Measurements from ENCODE around the gene DIS3L2.
"Not testable (repeated sequence)": the region's sequence is repeated elsewhere in the genome, so short reads cannot be mapped to it uniquely, and the experiment has no call there.

Gene DIS3L2

GRCh38 chr2:232372231-232373208 is 411.0 kb downstream of the DIS3L2 start:
- DNase-seq (ENCODE audit: low read depth): no peak

DNA sequence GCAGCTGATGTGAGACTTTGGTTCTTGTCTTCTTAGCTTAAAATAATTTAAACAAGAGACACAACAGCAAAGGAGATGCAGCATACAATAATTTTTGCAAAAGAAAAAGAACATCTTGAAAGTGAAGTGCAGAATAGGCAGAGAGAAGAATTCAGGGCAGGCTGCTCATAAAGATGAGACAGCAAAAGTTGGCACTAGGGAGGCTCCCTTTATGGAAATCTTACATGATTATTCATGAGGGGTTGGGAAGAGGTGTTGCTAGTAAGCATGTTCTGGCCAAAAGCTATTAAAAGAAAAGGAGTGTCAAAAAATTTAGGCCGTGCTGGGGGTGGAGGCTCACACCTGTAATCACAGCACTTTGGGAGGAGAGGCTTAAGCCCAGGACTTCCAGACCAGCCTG is 412.8 kb downstream of the DIS3L2 start:
- DNase-seq (ENCODE audit: low read depth): no peak

DNA sequence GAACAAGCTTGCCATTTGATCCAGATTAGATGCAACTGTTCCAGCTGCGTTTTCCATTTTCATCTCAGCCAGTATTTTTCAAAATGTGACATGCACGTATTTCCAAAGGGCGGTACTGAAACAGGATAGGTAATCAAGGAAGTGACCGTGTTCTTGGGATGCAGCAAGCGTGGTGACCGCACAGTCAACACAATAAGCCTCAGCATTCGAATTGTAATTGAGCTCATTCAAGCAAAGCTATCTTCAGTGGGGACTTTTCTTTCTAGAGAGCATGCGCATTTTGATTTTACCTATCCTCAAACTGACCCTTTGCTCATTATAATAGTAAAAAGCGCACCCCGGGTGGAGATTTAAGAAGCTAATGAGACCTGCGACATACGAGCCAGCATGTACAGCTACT is 413.7 kb downstream of the DIS3L2 start:
- no peak for DNase-seq (ENCODE audit: low read depth)

GRCh38 chr2:232376260-232376659 is 414.7 kb downstream of the DIS3L2 start:
- DNase-seq (ENCODE audit: low read depth): no peak

DNA sequence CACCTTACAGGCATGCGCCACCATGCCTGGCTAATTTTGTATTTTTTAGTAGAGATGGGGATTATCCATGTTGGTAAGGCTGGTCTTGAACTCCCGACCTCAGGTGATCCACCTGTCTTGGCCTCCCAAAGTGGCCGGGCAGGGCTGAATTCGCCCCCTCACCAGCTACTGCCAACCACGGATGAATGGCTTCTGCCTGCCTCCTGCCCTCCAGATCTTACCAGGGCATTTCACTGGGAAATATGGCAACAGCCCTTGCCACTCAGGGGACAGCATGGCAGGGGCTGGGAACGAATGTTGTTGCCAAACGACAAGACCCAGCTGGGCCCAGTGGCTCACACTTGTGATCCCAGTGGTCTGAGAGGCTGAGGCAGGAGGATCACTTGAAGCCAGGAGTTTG is 415.2 kb downstream of the DIS3L2 start:
- no peak for DNase-seq (ENCODE audit: low read depth)

DNA sequence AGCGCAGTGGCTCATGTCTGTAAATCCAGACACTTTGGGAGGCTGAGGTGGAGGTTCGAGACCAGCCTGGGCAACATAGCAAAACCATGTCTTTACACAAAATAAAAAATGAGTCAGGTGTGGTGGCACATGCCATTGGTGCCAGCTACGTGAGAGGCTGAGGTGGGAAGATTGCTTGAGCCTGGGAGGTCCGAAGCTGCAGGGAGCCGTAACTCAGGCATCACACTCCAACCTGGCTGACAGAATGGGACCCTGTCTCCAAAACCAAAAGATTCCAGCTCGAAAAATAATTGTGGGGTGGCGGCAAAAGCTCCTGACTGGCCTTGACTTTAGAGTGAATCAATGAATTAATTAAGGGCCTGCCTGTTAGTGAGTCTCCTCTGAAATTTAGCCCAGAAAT is 415.8 kb downstream of the DIS3L2 start:
- no peak for DNase-seq (ENCODE audit: low read depth)

GRCh38 chr2:232377841-232378734 is 416.6 kb downstream of the DIS3L2 start:
- no peak for DNase-seq (ENCODE audit: low read depth)

DNA sequence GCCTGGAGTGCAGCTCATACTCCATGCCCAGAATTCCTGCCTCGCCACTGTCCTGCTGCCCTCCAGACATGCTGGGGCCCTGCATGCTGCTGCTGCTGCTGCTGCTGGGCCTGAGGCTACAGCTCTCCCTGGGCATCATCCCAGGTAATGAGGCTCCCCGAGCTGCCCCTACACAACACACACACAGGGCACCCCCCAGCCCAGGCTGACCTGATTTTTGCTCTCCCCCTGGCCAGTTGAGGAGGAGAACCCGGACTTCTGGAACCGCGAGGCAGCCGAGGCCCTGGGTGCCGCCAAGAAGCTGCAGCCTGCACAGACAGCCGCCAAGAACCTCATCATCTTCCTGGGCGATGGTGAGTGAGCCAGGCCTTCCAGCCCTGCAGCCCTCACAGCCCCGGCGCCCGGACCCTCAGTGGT is 417.2 kb downstream of the DIS3L2 start, which contains the start of gene ALPP:
ALPP (plus strand) TSS at position 17 of the 417 bp plus-strand sequence; CDS start at position 69, 52 bp downstream.
- not testable (repeated sequence) for DNase-seq (ENCODE audit: low read depth)

DNA sequence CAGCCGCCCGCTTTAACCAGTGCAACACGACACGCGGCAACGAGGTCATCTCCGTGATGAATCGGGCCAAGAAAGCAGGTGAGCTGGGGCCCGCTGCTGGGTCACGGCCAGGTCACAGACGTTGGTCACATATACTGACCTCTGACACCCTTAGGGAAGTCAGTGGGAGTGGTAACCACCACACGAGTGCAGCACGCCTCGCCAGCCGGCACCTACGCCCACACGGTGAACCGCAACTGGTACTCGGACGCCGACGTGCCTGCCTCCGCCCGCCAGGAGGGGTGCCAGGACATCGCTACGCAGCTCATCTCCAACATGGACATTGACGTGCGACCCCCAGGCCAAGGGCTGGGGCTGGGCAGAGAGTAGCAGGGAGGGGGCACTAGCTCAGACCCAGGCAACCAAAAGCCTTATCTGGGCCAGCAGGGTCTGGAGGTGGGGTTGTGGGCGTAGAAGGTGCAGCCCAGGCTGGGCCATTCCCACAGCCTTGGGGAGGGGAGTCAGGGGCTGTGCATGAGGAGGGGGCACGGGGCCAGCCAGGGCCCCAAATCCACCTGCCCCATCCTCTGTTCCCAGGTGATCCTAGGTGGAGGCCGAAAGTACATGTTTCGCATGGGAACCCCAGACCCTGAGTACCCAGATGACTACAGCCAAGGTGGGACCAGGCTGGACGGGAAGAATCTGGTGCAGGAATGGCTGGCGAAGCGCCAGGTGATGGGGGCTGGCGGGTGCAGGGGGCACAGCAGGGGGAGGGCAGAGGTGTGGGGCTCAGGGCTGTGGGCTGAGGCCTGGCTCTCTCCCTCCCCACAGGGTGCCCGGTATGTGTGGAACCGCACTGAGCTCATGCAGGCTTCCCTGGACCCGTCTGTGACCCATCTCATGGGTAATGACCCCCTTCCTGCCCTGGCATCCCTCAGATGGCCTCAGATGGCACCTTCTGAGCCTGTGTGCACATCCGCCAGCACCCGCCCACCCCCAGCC is 418.4 kb downstream of the DIS3L2 start:
- not testable (repeated sequence) for DNase-seq (ENCODE audit: low read depth)

DNA sequence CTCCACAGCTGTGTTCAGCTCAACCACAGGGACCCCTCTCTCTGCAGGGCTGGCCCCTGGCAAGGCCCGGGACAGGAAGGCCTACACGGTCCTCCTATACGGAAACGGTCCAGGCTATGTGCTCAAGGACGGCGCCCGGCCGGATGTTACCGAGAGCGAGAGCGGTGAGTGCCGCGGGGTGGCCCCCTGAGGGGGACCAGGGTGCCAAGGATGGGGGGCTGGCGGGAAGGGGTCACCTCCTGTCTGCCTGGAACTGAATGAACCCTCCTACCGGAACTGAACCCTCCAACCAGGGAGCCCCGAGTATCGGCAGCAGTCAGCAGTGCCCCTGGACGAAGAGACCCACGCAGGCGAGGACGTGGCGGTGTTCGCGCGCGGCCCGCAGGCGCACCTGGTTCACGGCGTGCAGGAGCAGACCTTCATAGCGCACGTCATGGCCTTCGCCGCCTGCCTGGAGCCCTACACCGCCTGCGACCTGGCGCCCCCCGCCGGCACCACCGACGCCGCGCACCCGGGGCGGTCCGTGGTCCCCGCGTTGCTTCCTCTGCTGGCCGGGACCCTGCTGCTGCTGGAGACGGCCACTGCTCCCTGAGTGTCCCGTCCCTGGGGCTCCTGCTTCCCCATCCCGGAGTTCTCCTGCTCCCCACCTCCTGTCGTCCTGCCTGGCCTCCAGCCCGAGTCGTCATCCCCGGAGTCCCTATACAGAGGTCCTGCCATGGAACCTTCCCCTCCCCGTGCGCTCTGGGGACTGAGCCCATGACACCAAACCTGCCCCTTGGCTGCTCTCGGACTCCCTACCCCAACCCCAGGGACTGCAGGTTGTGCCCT is 419.9 kb downstream of the DIS3L2 start:
- peak; percentile 13 for DNase-seq (ENCODE audit: low read depth)

DNA sequence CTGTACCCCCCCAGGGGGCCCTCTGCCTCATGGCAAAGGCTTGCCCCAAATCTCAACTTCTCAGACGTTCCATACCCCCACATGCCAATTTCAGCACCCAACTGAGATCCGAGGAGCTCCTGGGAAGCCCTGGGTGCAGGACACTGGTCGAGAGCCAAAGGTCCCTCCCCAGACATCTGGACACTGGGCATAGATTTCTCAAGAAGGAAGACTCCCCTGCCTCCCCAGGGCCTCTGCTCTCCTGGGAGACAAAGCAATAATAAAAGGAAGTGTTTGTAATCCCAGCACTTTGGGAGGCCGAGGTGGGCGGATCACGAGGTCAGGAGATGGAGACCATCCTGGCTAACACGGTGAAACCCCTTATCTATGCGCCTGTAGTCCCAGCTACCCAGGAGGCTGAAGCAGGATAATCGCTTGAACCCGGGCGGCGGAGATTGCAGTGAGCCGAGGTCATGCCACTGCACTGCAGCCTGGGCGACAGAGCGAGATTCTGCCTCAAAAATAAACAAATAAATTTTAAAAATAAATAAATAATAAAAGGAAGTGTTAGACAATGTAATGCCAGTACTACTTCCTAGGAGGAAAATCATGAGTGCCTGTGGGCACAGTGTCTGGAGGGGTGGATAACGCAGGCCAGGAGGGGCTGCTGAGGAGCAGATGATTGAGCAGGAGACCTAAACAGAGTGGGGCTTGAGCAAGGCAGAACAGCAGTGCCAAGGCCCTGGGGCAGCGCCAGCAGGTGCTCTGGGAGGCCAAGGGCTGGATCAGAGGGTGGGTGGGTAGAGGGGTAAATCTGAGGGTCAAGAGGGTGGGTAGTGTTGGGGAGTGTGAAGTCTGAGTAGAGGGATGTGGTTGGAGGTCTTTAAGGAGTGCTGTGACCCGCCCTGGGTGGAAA is 421.1 kb downstream of the DIS3L2 start:
- DNase-seq (ENCODE audit: low read depth): no peak

DNA sequence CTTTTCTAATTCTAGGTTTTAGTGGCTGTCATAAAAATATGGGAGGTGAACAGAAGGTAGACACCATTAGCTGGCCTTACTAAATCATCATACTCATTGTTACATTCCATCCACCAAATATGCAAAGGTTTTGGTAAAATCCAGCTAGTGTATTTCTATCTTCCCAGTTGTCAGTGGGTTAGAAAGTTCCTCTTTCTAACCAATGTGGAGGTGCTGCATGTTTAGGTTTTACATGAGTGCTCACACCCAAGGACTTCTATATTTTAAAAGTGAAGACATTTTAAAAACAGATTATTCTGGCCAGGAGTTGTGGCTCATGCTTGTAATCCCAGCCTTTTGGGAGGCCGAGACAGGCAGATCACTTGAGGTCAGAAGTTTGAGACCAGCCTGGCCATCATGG is 423.0 kb downstream of the DIS3L2 start:
- no peak for DNase-seq (ENCODE audit: low read depth)

DNA sequence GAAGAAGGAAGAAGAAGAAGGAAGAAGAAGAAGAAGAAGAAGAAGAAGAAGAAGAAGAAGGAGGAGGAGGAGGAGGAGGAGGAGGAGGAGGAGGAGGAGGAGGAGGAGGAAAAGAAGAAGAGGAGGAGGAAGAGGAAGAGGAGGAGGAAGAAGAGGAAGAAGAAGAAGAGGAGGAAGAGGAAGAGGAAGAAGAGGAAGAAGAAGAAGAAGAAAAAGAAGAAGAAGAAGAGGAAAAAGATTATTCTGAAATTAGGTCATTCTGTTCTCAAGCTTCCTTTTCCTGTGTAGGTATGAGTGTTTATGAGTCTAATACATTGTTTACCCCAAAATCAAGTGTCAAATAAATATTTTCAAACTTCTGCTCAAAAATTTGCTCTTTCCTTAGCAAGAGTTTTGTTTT is 423.5 kb downstream of the DIS3L2 start:
- not testable (repeated sequence) for DNase-seq (ENCODE audit: low read depth)

DNA sequence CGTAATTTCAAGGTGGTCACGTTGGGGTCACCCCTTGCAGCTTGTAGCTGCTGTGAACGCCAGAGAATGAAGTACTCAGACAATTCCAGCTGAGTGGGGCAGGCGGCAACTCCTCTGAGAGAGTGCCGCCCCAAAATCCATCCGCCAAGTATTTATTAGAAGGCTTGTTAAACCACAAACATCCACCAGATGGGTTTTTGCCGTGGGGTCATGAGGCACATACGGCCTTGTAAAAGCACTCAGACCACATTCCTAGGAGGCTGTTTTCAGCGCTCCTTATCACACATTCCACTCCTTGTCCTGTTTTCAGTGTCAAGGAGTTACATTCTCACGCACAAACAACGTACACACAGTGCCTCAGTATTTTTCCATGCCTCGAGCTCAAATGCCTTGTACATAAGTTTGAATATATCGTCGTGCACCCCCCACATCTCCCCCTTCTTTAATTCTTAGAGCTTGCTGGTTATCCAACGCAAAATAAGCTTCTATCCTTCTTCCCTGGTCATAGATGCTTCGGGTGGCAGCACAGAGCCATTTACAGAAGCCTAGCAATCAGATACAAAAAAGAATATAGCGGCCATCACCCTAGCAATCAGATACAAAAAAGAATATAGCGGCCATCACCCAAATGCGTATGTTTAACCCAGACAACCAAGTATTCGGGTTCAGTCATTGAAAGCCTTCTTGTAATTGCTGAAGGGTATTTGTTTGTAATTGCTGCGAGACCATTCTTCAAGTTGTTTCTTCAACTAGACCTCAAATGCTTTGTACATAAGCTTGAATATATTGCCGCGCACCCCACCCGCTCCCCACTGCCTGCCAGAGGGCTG is 424.4 kb downstream of the DIS3L2 start:
- DNase-seq (ENCODE audit: low read depth): no peak

- DNase-seq (ENCODE audit: low read depth): no peak
Measured at GRCh38 chr2:232386490-232386739, 424.9 kb downstream of the DIS3L2 start.
